ENCODE measurements around the gene APLN.

Gene APLN

DNA sequence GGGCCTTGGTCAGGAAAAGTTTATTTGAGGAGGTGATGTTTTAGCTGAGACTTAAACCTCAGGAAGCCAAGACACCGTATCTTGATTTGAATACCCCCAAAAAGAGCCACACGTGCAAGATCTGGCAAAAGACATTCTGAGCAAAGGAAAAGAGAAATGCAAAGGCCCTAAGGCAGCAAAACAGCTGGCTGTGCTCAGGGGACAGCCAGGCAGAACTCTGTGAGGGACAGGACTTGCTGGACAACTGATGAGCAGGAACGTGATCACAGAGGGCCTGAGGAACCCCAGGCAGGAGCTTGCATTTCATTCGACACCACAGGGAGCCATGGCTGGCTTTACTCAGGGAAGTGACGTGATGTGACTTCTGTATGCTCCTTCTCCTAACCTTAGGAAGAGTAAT lies 58.7 kb downstream of the APLN start:
- TF ChIP-seq, protein P1, sequence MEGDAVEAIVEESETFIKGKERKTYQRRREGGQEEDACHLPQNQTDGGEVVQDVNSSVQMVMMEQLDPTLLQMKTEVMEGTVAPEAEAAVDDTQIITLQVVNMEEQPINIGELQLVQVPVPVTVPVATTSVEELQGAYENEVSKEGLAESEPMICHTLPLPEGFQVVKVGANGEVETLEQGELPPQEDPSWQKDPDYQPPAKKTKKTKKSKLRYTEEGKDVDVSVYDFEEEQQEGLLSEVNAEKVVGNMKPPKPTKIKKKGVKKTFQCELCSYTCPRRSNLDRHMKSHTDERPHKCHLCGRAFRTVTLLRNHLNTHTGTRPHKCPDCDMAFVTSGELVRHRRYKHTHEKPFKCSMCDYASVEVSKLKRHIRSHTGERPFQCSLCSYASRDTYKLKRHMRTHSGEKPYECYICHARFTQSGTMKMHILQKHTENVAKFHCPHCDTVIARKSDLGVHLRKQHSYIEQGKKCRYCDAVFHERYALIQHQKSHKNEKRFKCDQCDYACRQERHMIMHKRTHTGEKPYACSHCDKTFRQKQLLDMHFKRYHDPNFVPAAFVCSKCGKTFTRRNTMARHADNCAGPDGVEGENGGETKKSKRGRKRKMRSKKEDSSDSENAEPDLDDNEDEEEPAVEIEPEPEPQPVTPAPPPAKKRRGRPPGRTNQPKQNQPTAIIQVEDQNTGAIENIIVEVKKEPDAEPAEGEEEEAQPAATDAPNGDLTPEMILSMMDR (IDR thresholded peaks at IDR 0.05; ENCODE audit: control insufficient read depth, extremely low read depth, insufficient read depth): no peak
- DNase-seq (ENCODE audit: low read depth): no peak

More for the DNA sequence above, 58.7 kb downstream of the APLN start:
- no peak overlapping the region for H3K4me3 ChIP-seq (ENCODE audit: low read depth, low read length)

All from LNCaP clone FGC (cell line).